ENCODE measurements around the gene OTX2.

Gene OTX2

DNA sequence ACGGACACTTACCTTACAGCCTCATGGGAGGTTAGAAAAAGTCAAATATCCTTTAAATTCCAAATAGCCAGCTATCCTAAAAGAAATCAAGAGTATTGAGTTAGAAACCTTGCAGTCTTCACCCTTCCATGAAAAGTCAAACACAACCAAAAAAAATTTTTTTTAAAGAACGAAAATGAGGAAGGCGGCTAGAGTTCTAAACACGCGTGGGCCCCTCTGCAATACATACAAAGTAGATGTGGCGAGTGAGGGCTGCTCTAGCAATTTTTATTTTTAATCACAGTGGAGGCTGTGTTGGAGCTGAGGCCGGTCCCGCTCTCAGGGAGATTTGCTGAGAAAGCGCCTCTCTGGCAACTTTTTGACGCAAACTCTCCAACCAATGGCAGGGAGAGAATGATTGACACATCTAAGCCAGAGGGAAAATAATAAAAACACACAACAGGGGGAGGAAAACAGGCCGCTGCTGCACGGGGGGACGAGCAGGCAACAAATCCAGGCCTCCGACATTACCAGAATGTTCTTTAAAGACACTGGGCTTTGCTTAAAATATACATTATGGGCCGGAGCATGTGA, at the start of gene OTX2:
Gene OTX2, minus strand, starts transcription at position 333 of the 573 bp plus-strand sequence. CDS start 5,023 bp downstream, outside the sequence.
- no peak within 1 kb of the TSS for H3K4me3 ChIP-seq (ENCODE audit: low read length)
- no peak within 1 kb of the TSS for H3K9ac ChIP-seq (ENCODE audit: low read length)
- peaks cover 8% of the 10 kb centered on the region for H3K4me1 ChIP-seq (ENCODE audit: control insufficient read depth, insufficient read depth, low read length)
- H3K9me3 ChIP-seq (ENCODE audit: control insufficient read depth, low read length) = no peaks in the 10 kb centered on the region
- peaks cover 96% of the 10 kb centered on the region for H3K27me3 ChIP-seq (ENCODE audit: control insufficient read depth, insufficient read depth, low read length)
- H3K36me3 ChIP-seq (ENCODE audit: control insufficient read depth, insufficient read depth, low read length) = no peaks in the 10 kb centered on the region

DNA sequence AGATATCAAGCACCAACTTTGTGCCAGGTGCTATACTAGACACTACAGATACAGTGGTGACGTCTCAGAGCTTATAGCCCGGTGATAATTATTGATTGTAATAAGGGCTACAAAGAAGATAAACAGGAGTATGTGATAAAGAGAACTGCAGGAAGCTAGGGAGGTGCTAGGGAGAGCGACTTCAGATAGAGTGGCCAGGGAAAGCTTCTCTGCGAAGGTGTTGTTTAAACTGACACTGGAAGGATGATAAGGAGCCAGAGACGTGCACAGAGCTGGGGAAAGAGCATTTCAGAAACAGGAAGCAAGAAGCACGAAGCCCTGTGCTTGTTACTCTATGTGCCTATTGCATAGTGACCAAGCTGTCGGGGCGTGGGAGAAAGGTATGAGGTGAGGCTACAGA, 48.1 kb upstream of the OTX2 start:
- Histone ChIP-seq H3K27me3 (ENCODE audit: control insufficient read depth, insufficient read depth, low read length) (no peaks in the 10 kb centered on the region), H3K36me3 (ENCODE audit: control insufficient read depth, insufficient read depth, low read length) (no peaks in the 10 kb centered on the region), H3K9me3 (ENCODE audit: control insufficient read depth, low read length) (no peaks in the 10 kb centered on the region), H3K9ac (ENCODE audit: low read length) (no peak overlapping the region), H3K4me3 (ENCODE audit: low read length) (no peak overlapping the region), H3K4me1 (ENCODE audit: control insufficient read depth, insufficient read depth, low read length) (peaks cover 15% of the 10 kb centered on the region)

DNA sequence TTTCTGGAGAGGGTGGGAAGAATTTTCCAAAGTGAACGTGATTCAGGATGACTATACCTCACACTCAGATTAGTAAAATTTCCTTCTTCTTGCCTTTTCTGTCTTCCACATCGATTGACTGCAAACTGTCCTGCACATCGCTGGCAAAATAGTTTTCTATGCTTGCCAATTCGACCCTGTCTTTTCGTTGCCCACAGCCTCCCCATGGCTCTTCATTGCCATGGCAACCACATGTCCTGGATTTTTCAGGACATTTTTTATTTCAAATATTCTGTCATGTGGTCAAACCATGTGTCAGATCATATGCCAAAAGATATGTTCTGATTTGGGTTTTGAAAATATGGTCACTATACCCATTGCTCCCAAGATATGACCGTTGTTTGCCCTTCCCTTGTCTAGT, 46.9 kb upstream of the OTX2 start:
- H3K36me3 ChIP-seq (ENCODE audit: control insufficient read depth, insufficient read depth, low read length) = no peaks in the 10 kb centered on the region
- no peak overlapping the region for H3K9ac ChIP-seq (ENCODE audit: low read length)
- H3K9me3 ChIP-seq (ENCODE audit: control insufficient read depth, low read length) = no peaks in the 10 kb centered on the region
- peaks cover 15% of the 10 kb centered on the region for H3K4me1 ChIP-seq (ENCODE audit: control insufficient read depth, insufficient read depth, low read length)
- H3K27me3 ChIP-seq (ENCODE audit: control insufficient read depth, insufficient read depth, low read length) = no peaks in the 10 kb centered on the region
- H3K4me3 ChIP-seq (ENCODE audit: low read length) = no peak overlapping the region

DNA sequence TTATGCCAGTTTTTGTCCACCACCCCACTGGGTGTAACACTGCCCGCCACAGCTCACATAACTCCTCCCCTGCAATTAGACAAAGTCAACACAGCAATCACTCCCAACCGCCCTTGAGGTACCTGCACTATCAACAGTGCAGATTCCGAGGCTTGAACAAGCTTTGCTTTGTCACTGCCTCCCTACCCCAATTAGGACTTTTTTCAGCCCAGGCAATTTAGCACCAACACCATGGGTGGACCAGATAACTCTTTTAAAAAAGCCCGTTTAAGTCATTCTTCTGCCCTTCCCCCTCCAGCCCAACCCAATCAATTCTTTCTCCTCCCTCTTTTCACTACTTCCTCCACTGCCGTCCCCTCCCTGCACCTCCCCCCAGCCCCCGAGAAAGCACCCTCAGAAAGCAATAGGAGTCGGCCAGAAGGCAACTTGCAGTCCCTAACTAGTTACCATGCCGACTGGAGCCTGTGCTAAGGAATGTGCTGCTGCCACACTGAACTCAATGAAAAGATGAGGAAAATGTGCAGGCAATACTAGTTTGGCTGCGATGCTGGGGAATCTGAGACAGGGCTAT, 45.7 kb upstream of the OTX2 start:
- no peak overlapping the region for H3K9ac ChIP-seq (ENCODE audit: low read length)
- no peaks in the 10 kb centered on the region for H3K9me3 ChIP-seq (ENCODE audit: control insufficient read depth, low read length)
- H3K4me3 ChIP-seq (ENCODE audit: low read length) = no peak overlapping the region
- peaks cover 15% of the 10 kb centered on the region for H3K4me1 ChIP-seq (ENCODE audit: control insufficient read depth, insufficient read depth, low read length)
- H3K36me3 ChIP-seq (ENCODE audit: control insufficient read depth, insufficient read depth, low read length) = no peaks in the 10 kb centered on the region
- no peaks in the 10 kb centered on the region for H3K27me3 ChIP-seq (ENCODE audit: control insufficient read depth, insufficient read depth, low read length)

DNA sequence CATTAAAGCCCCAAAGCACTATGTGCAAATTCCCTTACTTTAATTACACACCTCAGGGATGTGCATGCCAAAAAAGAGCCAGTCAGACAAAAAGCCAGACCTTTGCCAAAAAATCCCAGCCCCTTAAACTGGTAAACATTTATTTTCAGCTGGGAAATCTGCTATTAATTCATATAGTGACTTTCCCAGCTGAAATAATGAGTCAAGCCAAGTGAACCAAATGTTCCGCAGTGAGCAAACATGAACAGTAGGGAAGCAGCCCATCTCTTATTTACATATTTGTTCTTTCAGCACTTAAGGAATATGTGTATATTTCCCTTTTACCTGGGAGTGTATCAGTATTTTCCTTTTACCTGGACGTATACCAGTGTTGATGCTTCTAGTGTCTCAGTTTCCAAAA, 44.0 kb upstream of the OTX2 start:
- Histone ChIP-seq H3K27me3 (ENCODE audit: control insufficient read depth, insufficient read depth, low read length) (no peaks in the 10 kb centered on the region), H3K4me1 (ENCODE audit: control insufficient read depth, insufficient read depth, low read length) (peaks cover 15% of the 10 kb centered on the region), H3K36me3 (ENCODE audit: control insufficient read depth, insufficient read depth, low read length) (no peaks in the 10 kb centered on the region), H3K9me3 (ENCODE audit: control insufficient read depth, low read length) (no peaks in the 10 kb centered on the region), H3K9ac (ENCODE audit: low read length) (no peak overlapping the region), H3K4me3 (ENCODE audit: low read length) (no peak overlapping the region)

DNA sequence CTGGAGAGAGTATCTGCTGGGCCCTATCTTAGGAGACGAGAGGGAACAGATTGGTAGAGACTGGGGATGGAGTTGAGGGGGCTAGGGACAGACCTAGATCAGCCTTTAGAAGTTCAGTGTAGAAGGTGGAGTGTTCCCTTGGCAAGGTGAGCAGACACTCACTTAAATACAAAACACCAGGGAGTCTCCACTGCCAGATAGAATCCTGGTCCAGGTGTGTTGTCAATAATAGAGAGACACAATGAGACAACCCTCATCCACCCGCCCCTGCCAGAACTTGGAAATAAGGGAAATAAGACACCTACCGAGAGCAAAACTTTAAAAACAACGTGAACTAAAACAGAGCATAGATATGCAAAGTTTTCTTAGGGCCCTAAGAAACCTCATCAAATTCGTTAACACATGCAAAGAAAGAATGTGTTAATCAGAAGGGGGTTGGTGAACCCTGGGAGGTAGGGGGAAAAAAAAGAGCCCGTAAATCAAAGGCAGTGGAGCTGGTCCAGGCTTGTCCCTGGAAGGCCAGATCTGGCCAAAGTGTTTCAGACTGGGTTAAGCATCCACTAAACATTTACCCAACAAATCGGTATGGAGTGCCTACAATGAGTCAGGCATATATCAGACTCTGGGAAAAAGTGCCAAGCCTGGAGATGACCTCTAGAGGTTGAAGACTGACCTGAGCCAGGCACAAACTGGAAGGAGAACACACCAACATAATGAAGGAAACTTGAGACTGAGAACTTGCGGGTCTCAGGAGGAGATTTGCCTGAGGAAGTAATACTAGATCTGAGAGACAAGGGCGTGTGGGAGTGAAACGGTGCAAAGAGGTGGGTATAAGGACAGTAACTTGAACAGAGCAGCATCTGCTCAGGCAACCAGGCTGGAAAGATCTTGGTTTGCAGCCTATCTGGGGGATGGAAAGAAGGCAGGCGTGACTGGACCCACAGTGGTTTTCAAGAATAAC, 37.0 kb upstream of the OTX2 start:
- Histone ChIP-seq H3K27me3 (ENCODE audit: control insufficient read depth, insufficient read depth, low read length) (no peaks in the 10 kb centered on the region), H3K36me3 (ENCODE audit: control insufficient read depth, insufficient read depth, low read length) (no peaks in the 10 kb centered on the region), H3K9ac (ENCODE audit: low read length) (no peak overlapping the region), H3K9me3 (ENCODE audit: control insufficient read depth, low read length) (no peaks in the 10 kb centered on the region), H3K4me1 (ENCODE audit: control insufficient read depth, insufficient read depth, low read length) (no peaks in the 10 kb centered on the region), H3K4me3 (ENCODE audit: low read length) (no peak overlapping the region)

DNA sequence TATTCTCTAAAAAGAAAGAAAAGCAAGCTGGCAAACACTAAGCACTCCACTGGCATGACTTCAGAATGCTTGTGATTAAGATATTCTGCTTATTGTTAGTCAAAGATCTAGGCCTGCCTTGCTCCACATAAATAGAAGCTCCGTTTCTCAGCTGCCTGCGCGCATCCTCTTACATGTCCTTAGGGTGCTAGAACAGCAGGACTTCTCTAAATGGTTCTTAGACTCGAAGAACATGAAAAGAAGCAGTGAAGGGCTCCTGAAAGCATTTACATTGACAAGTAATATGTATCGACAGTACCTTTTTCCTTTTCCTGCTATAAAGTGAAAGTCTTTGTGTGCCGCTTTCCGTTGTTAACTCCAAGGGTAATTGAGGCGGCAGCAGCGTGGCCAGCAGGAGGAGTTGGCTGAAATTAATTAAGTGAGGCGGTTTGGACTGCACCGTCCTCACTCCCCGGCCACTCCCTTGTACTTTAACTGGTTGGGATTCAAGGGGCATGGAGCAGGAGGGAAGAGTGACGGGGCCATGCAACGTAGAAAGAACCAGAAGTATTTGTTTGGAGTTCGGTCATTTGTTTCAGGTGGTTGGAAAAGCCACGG, 34.2 kb upstream of the OTX2 start:
- H3K36me3 ChIP-seq (ENCODE audit: control insufficient read depth, insufficient read depth, low read length) = no peaks in the 10 kb centered on the region
- no peak overlapping the region for H3K4me3 ChIP-seq (ENCODE audit: low read length)
- no peaks in the 10 kb centered on the region for H3K4me1 ChIP-seq (ENCODE audit: control insufficient read depth, insufficient read depth, low read length)
- no peaks in the 10 kb centered on the region for H3K9me3 ChIP-seq (ENCODE audit: control insufficient read depth, low read length)
- no peaks in the 10 kb centered on the region for H3K27me3 ChIP-seq (ENCODE audit: control insufficient read depth, insufficient read depth, low read length)
- H3K9ac ChIP-seq (ENCODE audit: low read length) = no peak overlapping the region

DNA sequence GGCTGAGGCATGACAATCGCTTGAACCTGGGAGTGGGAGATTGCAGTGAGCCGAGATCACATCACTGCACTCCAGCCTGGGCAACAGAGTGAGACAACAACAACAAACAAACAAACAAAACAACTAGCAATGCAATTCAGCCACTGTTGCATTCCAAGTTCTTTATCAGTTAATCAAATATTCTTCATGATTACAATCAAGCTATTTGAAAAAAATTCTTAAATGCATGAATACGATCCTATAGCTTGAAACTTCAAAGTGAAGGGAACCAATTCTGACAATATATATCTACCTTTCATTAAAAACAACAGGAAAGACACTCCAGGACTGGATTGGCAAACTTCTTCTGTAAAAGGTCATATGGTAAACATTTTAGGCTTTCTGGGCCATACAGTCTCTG, 31.3 kb upstream of the OTX2 start:
- no peak overlapping the region for H3K9ac ChIP-seq (ENCODE audit: low read length)
- H3K9me3 ChIP-seq (ENCODE audit: control insufficient read depth, low read length) = no peaks in the 10 kb centered on the region
- H3K4me1 ChIP-seq (ENCODE audit: control insufficient read depth, insufficient read depth, low read length) = no peaks in the 10 kb centered on the region
- H3K36me3 ChIP-seq (ENCODE audit: control insufficient read depth, insufficient read depth, low read length) = no peaks in the 10 kb centered on the region
- no peak overlapping the region for H3K4me3 ChIP-seq (ENCODE audit: low read length)
- no peaks in the 10 kb centered on the region for H3K27me3 ChIP-seq (ENCODE audit: control insufficient read depth, insufficient read depth, low read length)

DNA sequence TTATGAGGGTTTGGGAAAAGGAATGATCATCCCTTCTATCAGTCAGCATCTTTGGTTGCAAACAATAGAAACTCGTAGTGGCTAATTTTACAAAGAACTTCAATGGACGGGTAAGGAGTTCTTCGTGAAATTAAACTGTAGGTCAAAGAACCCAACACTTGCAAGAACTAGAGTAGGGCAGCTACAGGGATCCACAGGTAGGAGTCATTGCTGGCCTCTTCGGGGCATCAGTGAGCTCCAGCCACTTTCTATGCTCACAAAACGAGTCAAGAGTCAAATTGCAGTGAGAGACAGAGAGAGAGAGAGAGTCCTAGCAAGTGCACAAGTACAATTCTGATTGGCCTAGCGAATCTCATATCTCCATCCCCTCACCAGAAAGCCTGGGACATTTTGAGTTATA, 29.9 kb upstream of the OTX2 start:
- no peaks in the 10 kb centered on the region for H3K9me3 ChIP-seq (ENCODE audit: control insufficient read depth, low read length)
- H3K27me3 ChIP-seq (ENCODE audit: control insufficient read depth, insufficient read depth, low read length) = no peaks in the 10 kb centered on the region
- no peak overlapping the region for H3K9ac ChIP-seq (ENCODE audit: low read length)
- H3K4me3 ChIP-seq (ENCODE audit: low read length) = no peak overlapping the region
- H3K4me1 ChIP-seq (ENCODE audit: control insufficient read depth, insufficient read depth, low read length) = no peaks in the 10 kb centered on the region
- no peaks in the 10 kb centered on the region for H3K36me3 ChIP-seq (ENCODE audit: control insufficient read depth, insufficient read depth, low read length)

DNA sequence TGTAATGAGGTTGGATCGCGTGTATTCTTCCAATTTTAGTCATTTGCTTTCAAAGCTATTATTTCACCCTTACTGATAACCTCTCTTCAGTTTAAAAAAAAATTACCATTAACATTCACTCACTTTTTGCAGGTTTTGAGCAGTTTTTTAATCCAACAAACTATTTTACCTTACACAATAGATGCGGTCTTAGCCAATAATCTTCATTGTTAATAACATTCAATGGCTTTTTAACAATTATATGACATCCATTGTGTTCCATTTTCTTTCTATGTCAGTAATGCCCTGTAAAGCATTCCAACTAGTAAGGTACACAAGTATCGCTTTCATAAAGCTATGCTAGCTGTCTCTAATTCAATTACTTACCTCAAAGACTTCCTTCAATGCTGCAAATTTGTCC, 18.9 kb upstream of the OTX2 start:
- Histone ChIP-seq H3K4me1 (ENCODE audit: control insufficient read depth, insufficient read depth, low read length) (no peaks in the 10 kb centered on the region), H3K36me3 (ENCODE audit: control insufficient read depth, insufficient read depth, low read length) (no peaks in the 10 kb centered on the region), H3K4me3 (ENCODE audit: low read length) (no peak overlapping the region), H3K9me3 (ENCODE audit: control insufficient read depth, low read length) (no peaks in the 10 kb centered on the region), H3K9ac (ENCODE audit: low read length) (no peak overlapping the region), H3K27me3 (ENCODE audit: control insufficient read depth, insufficient read depth, low read length) (no peaks in the 10 kb centered on the region)

DNA sequence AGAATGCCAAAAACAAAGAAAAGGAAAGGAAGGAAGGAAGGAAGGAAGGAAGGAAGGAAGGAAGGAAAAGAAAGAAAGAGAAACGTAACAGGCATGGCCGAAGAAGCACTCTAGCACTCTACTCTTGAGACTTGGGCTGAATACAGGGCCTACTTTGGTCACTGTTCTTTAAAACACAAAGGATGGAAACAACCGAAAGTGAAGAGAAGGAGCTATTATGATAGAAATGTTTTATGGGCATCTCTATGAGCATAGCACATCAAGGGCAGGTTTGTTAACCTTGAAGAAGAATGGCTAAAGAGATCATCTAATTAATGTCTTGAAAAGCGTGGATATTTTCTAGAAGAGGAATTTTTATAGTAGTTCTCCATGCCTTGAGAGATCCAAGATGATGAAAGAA, 15.9 kb upstream of the OTX2 start:
- no peak overlapping the region for H3K9ac ChIP-seq (ENCODE audit: low read length)
- peaks cover 2% of the 10 kb centered on the region for H3K27me3 ChIP-seq (ENCODE audit: control insufficient read depth, insufficient read depth, low read length)

More for the DNA sequence above, 15.9 kb upstream of the OTX2 start:
- Histone ChIP-seq H3K36me3 (ENCODE audit: control insufficient read depth, insufficient read depth, low read length) (no peaks in the 10 kb centered on the region), H3K4me1 (ENCODE audit: control insufficient read depth, insufficient read depth, low read length) (no peaks in the 10 kb centered on the region), H3K4me3 (ENCODE audit: low read length) (no peak overlapping the region), H3K9me3 (ENCODE audit: control insufficient read depth, low read length) (no peaks in the 10 kb centered on the region)
